Smooth muscle cell (in vitro differentiated cells): ENCODE results near the gene PLCG1. TPM values are rescaled to one million over a fixed set of nuclear protein-coding genes. Genes with fewer than 3 reads are reported as not detected.

Experiments used
- DNase-seq: peaks from one replicate; lab custom pipeline; 2025; ENCODE audit not compliant: unreplicated experiment; lab: John Stamatoyannopoulos, UW
- H2AFZ ChIP-seq: fragments of 200-600 bp; sonication (generic); 2 replicates; pipeline ENCODE4 v1.6.0; 2016; ENCODE audit warnings: antibody characterized with exemption, low read depth, mild to moderate bottlenecking
- H3F3A ChIP-seq: fragments of 200-600 bp; sonication (generic); 2 replicates; pipeline ENCODE4 v1.6.0; 2017; ENCODE audit warnings: antibody characterized with exemption, low read depth
- H3K27ac ChIP-seq: fragments of 200-600 bp; sonication (generic); 2 replicates; pipeline ENCODE4 v1.5.1; 2016; ENCODE audit warnings: low read depth, mild to moderate bottlenecking
- H3K27me3 ChIP-seq: fragments of 200-600 bp; sonication (generic); 2 replicates; pipeline ENCODE4 v1.6.1; 2016; ENCODE audit warnings: low read depth, mild to moderate bottlenecking
- H3K36me3 ChIP-seq: fragments of 200-600 bp; sonication (generic); 2 replicates; pipeline ENCODE4 v1.5.1; 2016; ENCODE audit warnings: low read depth
- H3K4me1 ChIP-seq: fragments of 200-600 bp; sonication (generic); 2 replicates; pipeline ENCODE4 v1.5.1; 2016; ENCODE audit warnings: low read depth
- H3K4me2 ChIP-seq: fragments of 200-600 bp; sonication (generic); 2 replicates; pipeline ENCODE4 v1.6.0; 2016; ENCODE audit warnings: mild to moderate bottlenecking
- H3K4me3 ChIP-seq: fragments of 200-600 bp; sonication (generic); 2 replicates; pipeline ENCODE4 v1.5.1; 2016; ENCODE audit warnings: mild to moderate bottlenecking
- H3K79me2 ChIP-seq: fragments of 200-600 bp; sonication (generic); 2 replicates; pipeline ENCODE4 v1.6.0; 2016; ENCODE audit warnings: low read depth, mild to moderate bottlenecking
- H3K9ac ChIP-seq: fragments of 200-600 bp; sonication (generic); 2 replicates; pipeline ENCODE4 v1.6.0; 2016; ENCODE audit warnings: low read depth
- H3K9me3 ChIP-seq: fragments of 200-600 bp; sonication (generic); replicated peaks from 2 replicates; pipeline ENCODE4 v1.5.1; 2016; ENCODE audit warnings: low read depth
- H4K20me1 ChIP-seq: fragments of 200-600 bp; sonication (generic); 2 replicates; pipeline ENCODE4 v1.6.0; 2016; ENCODE audit warnings: low read depth
- WGBS: methylation state at CpG from one replicate; pipeline ENCODE4 v1.1.7; 2016; ENCODE audit warnings: low lambda C conversion rate; 5-methylcytosine and 5-hydroxymethylcytosine counted together
- polyA plus RNA-seq: library from polyadenylated mRNA; unstranded; fragments of >200 nt; fragmentation: Nextera tagmentation; extraction: Ambion mirVana; gene quantifications from 2 replicates; pipeline ENCODE4 v1.2.1, GENCODE V29; 2016
- total RNA-seq: library from RNA; depleted of rRNA; stranded (reverse); fragments of >200 nt; gene quantifications from 2 replicates; pipeline ENCODE4 v1.2.3, GENCODE V29; 2014
- TF ChIP-seq, protein P1 (sequence below): fragments of 200-600 bp; sonication (generic); IDR thresholded peaks from 2 replicates; pipeline ENCODE4 v1.5.1; 2017; ENCODE audit warnings: borderline replicate concordance, mild to moderate bottlenecking, antibody characterized with exemption; ENCODE audit not compliant: insufficient read depth, poor library complexity, severe bottlenecking

The PLCG1 gene
- total and polyA plus RNA-seq, 2 experiments from 2014 or later = 36.9 to 45.2 TPM

DNA sequence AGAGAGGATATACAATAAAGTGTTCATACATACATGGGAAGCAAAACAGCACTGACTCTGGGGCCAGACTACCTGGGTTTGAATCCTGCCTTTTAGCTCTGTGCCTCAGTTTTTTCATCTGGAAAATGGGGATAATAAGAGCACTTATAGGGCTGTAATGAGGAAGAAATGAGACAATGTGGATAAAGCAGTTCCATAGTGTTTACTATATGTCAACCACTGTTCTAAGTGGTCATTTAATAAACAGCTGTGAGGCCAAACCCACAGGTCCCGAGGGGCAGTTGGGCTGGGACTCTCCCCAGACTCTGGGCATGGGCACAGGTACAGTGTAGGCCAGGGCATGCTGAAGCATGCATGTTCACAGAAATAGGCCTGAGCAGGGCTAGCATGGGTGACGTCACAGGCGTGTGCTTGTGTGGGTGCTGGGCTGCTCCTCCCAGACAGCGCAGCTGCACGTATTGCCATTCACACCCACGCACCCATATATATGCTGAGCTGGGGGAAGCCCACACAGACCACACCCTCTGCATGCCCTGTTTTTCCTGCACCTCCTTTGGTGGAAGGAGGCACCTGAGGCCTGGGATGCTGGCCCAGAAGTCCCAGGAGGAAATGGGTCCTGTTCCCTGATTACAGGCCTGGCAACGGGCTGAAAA lies 3.5 kb upstream of the PLCG1 start:
- Histone ChIP-seq H3K36me3 (no peaks in the 10 kb centered on the region), H3K27ac (no peak overlapping the region), H2AFZ (no peak overlapping the region), H4K20me1 (peaks cover 9% of the 10 kb centered on the region), H3K9ac (no peak overlapping the region), H3K4me2 (no peak overlapping the region), H3F3A (peaks cover 7% of the 10 kb centered on the region), H3K9me3 (no peaks in the 10 kb centered on the region), H3K27me3 (no peaks in the 10 kb centered on the region), H3K79me2 (peaks cover 14% of the 10 kb centered on the region), H3K4me3 (no peak overlapping the region), H3K4me1 (peaks cover 2% of the 10 kb centered on the region)
- TF ChIP-seq, protein P1, sequence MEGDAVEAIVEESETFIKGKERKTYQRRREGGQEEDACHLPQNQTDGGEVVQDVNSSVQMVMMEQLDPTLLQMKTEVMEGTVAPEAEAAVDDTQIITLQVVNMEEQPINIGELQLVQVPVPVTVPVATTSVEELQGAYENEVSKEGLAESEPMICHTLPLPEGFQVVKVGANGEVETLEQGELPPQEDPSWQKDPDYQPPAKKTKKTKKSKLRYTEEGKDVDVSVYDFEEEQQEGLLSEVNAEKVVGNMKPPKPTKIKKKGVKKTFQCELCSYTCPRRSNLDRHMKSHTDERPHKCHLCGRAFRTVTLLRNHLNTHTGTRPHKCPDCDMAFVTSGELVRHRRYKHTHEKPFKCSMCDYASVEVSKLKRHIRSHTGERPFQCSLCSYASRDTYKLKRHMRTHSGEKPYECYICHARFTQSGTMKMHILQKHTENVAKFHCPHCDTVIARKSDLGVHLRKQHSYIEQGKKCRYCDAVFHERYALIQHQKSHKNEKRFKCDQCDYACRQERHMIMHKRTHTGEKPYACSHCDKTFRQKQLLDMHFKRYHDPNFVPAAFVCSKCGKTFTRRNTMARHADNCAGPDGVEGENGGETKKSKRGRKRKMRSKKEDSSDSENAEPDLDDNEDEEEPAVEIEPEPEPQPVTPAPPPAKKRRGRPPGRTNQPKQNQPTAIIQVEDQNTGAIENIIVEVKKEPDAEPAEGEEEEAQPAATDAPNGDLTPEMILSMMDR = no peak
- 84% methylated on average over 7 of the region's 7 CpGs for WGBS
- DNase-seq = no peak

DNA sequence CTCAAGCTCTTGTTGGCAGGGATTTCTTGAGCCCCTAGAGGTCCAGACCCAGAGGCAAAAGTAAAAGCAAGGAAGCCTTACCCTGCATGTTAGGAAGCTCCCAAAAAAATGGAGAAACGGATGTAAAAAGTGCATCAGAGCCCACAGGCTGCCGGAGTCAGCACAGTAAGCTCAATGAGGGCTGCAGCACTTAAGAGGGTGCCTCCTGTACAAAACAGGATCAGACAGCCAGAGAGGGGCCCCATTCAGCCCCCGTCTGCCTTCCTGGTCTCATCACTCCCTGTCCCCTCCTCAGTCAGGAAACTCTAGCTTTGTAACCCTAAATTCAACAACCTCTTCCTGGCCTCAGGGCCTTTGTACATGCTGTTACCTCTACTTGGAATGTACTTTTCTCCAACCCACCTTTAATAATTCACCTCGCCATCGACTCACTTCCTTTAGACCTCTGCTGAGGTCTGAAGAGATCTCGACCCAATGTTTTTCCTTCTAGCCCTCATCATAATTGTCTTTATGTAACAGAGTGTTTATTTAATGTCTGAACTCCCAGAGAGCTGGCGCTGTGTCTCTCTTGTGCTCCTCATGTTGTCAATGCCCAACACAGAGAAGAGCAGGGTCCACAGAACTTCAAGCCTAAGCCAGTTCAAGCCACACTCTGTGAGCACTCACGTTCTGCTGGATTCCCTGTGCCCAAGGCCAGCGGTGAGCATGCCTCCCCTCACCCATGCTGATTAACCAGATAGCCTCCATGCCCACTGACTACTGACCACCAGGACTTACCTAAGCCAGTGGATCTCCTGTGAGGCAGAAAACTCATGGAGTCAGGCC lies 2.8 kb upstream of the PLCG1 start:
- 85% methylated on average over 9 of the region's 9 CpGs for WGBS
- Histone ChIP-seq H3K4me2 (no peak overlapping the region), H3K4me3 (no peak overlapping the region), H2AFZ (no peak overlapping the region), H3K27ac (no peak overlapping the region), H3K36me3 (no peaks in the 10 kb centered on the region), H3F3A (peaks cover 7% of the 10 kb centered on the region), H3K9ac (no peak overlapping the region), H3K27me3 (no peaks in the 10 kb centered on the region), H3K9me3 (no peaks in the 10 kb centered on the region), H3K4me1 (peaks cover 10% of the 10 kb centered on the region), H4K20me1 (peaks cover 17% of the 10 kb centered on the region), H3K79me2 (peaks cover 22% of the 10 kb centered on the region)
- no peak for DNase-seq
- TF ChIP-seq, protein P1 = no peak

DNA sequence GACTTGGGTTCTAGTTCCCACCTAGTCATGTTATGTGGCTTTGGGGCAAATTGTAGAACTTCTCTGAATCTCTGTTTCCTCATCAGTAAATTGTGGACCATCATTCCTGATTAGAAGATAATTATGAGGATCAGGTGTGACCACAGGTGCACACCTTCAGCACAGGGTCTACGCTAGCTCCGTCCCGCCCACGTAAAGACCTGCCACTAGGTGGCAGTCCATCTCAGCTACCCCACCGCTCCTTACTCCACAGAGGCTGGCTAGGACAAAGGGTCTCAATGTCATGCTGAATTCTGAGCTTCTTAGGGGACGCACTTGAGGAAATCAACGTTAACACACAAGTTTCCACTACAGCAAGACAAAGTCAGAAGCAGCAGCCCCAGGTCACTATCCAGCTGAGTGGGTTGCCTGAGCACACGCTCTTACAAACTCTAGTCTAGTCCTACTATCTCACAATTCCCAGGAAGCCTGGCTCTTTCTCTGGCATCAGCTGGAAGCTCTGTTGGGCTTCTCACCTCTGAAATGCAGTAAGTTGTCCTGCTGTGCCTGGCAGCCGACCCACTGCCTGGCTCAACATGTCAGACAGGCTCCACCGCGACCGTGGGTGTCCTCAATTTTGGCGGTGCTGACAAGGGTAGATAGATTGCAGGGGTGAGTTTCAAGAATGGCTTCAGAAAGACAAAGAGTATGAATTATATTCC lies 2.0 kb upstream of the PLCG1 start:
- H3K9ac ChIP-seq = no peak overlapping the region
- H3K36me3 ChIP-seq = no peaks in the 10 kb centered on the region
- 40% methylated on average over 13 of the region's 13 CpGs for WGBS
- TF ChIP-seq, protein P1 = peak; percentile 61
- H3K27me3 ChIP-seq = no peaks in the 10 kb centered on the region
- H2AFZ ChIP-seq = no peak overlapping the region
- peaks cover 29% of the 10 kb centered on the region for H3K79me2 ChIP-seq
- H3K4me1 ChIP-seq = peaks cover 11% of the 10 kb centered on the region
- H3K4me3 ChIP-seq = no peak overlapping the region
- no peak for DNase-seq
- no peak overlapping the region for H3K4me2 ChIP-seq
- H4K20me1 ChIP-seq = peaks cover 24% of the 10 kb centered on the region
- H3F3A ChIP-seq = peaks cover 7% of the 10 kb centered on the region
- no peak overlapping the region for H3K27ac ChIP-seq
- no peaks in the 10 kb centered on the region for H3K9me3 ChIP-seq
